OCI-LY1 (cell line): Measurements from ENCODE around the gene ANKRD31.

Experiments
- CTCF ChIP-seq: fragments of 200-600 bp; sonication (generic), shearing (Covaris generic); IDR thresholded peaks from 2 replicates; pipeline ENCODE4 v1.5.1; 2017; ENCODE audit warnings: mild to moderate bottlenecking, antibody characterized with exemption, low read length, moderate library complexity, mixed read lengths
- EZH2 ChIP-seq: fragments of 200-600 bp; sonication (generic), shearing (Covaris generic); IDR thresholded peaks from 2 replicates; pipeline ENCODE4 v1.8.0; 2017; ENCODE audit warnings: borderline replicate concordance, mixed run types, mild to moderate bottlenecking, antibody characterized with exemption, low read length, moderate library complexity, mixed read lengths

DNA sequence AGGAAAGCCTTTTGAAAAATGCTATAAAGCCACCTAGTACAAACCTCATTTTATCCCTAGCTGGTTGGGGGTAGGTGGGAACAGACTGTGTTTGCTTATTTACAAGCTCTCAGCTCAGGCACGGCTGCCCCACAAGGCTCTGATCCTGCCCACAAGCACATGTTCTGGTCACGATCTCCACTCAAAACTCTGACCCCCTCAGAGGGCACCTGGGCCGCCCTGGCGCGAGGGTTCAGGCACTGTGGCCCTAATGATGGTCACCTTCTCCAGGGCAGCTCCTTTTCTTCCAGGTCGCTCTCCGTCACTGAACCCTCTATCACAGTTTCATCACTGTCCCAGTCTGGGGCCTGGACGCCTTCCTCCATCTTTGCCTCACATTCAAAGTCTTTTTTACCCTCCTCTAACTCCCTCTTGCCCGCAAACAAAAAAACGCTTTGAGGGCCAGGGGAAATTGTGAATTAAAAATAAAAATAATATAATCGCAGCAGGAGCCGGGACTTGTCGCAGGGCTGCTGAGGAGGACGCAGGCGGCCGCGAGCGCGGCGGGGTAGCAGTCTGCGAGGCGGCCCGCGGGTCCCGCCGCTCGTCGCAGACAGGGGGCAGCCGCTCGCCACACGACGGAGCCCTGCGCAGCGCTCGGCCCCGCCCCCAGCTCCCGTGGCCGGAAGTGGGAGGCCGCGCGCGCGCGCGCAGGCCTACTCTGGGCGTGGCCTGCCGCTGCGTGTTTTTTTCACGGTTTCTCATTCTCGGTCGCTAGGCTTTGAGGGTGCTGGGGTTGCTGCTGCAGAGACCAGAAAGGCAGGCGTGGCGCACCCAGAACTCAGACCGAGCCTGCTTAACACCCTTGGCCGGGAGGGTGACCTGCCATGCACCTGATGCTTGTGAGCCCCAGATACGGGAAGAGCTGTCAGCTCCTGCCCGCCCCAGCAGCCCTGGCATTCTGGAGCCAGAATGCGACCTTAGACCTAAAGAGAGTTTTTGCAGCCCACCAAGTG, at the start of gene ANKRD31:
- peak; percentile 62 for TF ChIP-seq CTCF
- TF ChIP-seq EZH2 = no peak
